Motor neuron (in vitro differentiated cells): ENCODE results near the gene BSN. TPM values are rescaled to one million over a fixed set of nuclear protein-coding genes. Genes with fewer than 3 reads are reported as not detected.

Experiments
- ATAC-seq, 8 experiments: fragments of 200-7000 bp; cut with Tn5 transposase; replicated peaks in 6 of 8; 2 replicates each; pipeline ENCODE4 v1.8.0; 2021; ENCODE audit warnings: mild to moderate bottlenecking in 8 of 8, moderate library complexity in 8 of 8
- H3K27ac ChIP-seq, 2 donors: fragments of 250-450 bp; sonication (Bioruptor Pico); 2 replicates each; pipeline ENCODE4 v1.9.0; 2021; ENCODE audit warnings: antibody characterized with exemption in 2 of 2, mild to moderate bottlenecking in 2 of 2, moderate library complexity in 1 of 2
- H3K4me1 ChIP-seq, 2 donors: fragments of 250-450 bp; sonication (Bioruptor Pico); replicated peaks in 1 of 2; 2 replicates each; pipeline ENCODE4 v1.6.1; 2021; ENCODE audit warnings: antibody characterized with exemption in 2 of 2, mild to moderate bottlenecking in 2 of 2, moderate library complexity in 1 of 2
- H3K4me3 ChIP-seq, 5 donors: fragments of 250-450 bp; sonication (Bioruptor Pico); 2 replicates each; pipeline ENCODE4 v1.9.0; 2021; ENCODE audit warnings: antibody characterized with exemption in 5 of 5, mild to moderate bottlenecking in 5 of 5, moderate library complexity in 4 of 5
- WGBS, 10 experiments: fragments of 450-650 bp; shearing (Covaris generic); methylation state at CpG; one replicate each; pipeline ENCODE4 v1.0.0; 2022; 5-methylcytosine and 5-hydroxymethylcytosine counted together
- in situ Hi-C, 9 experiments: fragments of 400-800 bp; cut with MboI; loops; one replicate each; pipeline ENCODE4 v1.15.0; 2021; ENCODE audit warnings: low sequenced_read_pairs in 9 of 9, low pct_unique_long_range_greater_than_20kb in 2 of 9; ENCODE audit not compliant: unreplicated experiment in 9 of 9
- total RNA-seq, 8 experiments: library from RNA; unstranded; fragments of 300-600 nt; gene quantifications; 2 replicates each; pipeline versions ENCODE4 v1.2.3 to v1.2.4, GENCODE V29; 2022

The BSN gene
- total RNA-seq, 8 experiments from 2014 or later, result 0.31 to 12.6 (median 6.9) TPM

DNA sequence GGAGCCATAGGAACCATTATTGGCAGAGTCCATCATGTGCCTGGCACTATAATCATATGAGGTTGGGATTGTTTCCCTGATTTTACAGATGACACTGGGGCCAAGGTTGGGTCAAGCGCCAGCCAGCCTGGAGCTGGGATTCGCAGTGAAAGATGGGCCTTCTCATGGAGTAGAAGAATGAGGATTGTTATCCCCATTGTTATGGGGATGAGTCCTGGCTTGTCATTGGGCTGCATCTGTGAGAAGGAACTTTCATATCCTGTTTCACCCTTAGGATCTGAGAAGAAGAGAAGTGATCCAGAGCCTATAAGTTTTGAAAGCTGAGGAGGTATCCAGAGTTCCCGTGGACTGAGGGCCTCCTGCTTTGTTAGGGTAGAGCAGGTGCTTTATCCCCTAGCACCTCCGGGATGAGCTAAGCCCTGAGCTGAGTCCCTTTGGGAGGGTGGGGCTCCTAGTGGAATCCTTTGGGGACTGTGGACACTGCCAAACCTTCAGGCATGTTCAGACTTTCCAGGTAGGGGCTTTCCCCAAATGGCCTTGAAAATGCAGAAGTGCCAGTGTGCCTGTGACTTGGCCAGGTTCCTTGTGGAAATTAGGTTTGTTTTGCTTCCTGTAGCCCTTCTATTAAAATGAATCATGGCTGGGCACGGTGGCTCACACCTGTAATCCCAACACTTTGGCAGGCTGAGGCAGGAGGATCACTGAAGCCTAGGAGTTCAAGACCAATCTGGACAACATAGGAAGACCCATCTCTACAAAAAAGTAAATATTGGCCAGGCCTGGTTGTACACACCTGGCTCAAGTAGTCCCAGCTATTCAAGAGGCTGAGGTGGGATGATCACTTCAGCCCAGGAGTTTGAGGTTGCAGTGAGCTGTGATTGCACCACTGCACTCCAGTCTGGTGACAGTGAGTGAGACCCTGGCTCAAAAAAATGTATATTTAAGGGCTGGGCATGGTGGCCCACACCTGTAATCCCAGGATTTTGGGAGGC is 30.2 kb upstream of the BSN start:
- no peak for ATAC-seq

DNA sequence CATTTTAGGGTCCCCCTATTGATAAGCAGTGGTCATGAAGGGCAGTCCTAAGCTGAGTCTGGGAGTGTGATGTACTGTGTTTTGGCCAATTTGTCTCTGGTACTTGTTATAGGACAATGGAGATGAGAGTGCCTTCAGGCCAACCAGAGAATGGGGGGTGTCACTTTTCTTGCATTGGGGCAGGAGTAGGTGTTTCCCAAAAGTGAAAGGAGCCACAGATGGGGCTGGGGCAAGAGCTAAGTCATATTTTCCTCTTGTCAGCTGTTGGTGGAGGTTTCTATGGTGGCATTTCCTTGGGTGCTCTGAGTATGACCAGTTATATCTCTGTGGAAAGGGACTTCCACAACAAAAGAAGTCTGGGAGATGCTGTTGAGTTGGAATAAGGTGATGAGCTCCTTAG is 24.7 kb upstream of the BSN start:
- Histone ChIP-seq H3K4me1 (peaks cover under 1 to 3% of the 10 kb centered on the region in 2 donors), H3K27ac (no peak overlapping the region), H3K4me3 (no peak overlapping the region)
- no peak for ATAC-seq
- in situ Hi-C loops, result no loop called here

More for the DNA sequence above, 30.2 kb upstream of the BSN start:
- 74 to 100% (median 90%) methylated on average over 1 to 3 of the region's 5 CpGs; no CpG with 5 or more reads in 5 of the 10 experiments for WGBS, 10 experiments
- Histone ChIP-seq H3K4me3 (no peak overlapping the region), H3K4me1 (peaks cover 10 to 13% of the 10 kb centered on the region in 2 donors), H3K27ac (no peak overlapping the region)
- in situ Hi-C loops, result no loop called here

DNA sequence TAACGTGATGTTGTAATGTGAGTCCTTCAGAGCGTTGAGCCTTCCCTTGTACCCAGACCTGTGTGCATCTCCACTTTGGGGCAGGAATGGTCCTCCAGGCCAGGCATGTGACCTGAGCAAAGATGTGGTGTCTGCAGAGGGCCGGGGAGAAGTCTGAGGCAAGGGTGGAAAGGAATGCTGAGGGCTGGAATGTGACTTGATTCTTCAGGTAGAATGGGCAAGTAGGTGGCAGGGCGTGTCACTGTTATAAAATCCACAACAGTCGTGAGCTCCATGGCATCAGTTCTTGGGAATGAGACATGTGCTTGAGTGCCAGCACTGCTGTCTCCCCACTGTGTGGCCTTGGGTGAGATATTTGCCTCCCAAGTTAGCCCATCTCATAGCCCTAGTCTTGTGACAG is 24.0 kb upstream of the BSN start:
- in situ Hi-C loops, result no loop called here
- WGBS, 10 experiments, result 50 to 100% (median 82%) methylated on average over 1 to 3 of the region's 5 CpGs; no CpG with 5 or more reads in 2 of the 10 experiments
- Histone ChIP-seq H3K4me1 (peaks cover 7 to 9% of the 10 kb centered on the region in 2 donors), H3K4me3 (no peak overlapping the region), H3K27ac (no peak overlapping the region)
- ATAC-seq, result no peak

DNA sequence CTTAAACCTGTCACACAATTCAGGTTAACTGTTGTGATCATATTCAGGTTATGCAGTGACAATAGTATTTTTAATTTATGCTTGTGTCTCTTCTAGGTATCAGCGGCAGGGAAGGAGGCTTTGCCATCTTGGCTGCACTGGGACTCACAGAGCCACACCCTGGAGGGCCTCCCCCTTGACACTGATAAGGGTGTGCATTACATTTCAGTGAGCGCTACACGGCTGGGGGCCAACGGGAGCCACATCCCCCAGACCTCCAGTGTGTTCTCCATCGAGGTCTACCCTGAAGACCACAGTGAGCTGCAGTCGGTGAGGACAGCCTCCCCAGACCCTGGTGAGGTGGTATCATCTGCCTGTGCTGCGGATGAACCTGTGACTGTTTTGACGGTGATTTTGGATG is 23.6 kb upstream of the BSN start:
- no peak overlapping the region for H3K4me3 ChIP-seq
- H3K27ac ChIP-seq, result no peak overlapping the region
- H3K4me1 ChIP-seq, result peaks cover 12 to 14% of the 10 kb centered on the region in 2 donors
- in situ Hi-C loops, result no loop called here
- ATAC-seq, result no peak
- 76 to 100% (median 89%) methylated on average over 1 to 3 of the region's 8 CpGs; no CpG with 5 or more reads in 5 of the 10 experiments for WGBS, 10 experiments

DNA sequence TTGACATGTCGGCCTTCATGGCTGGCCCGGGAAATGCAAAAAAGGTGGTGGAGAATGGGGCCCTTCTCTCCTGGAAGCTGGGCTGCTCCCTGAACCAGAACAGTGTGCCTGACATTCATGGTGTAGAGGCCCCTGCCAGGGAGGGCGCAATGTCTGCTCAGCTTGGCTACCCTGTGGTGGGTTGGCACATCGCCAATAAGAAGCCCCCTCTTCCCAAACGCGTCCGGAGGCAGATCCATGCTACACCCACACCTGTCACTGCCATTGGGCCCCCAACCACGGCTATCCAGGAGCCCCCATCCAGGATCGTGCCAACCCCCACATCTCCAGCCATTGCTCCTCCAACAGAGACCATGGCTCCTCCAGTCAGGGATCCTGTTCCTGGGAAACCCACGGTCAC is 23.1 kb upstream of the BSN start:
- 80 to 96% methylated on average over 2 to 5 of the region's 10 CpGs; no CpG with 5 or more reads in 8 of the 10 experiments for WGBS, 10 experiments
- in situ Hi-C loops, result no loop called here
- no peak overlapping the region for H3K27ac ChIP-seq
- H3K4me3 ChIP-seq, result no peak overlapping the region
- ATAC-seq, result no peak
- peaks cover 17% of the 10 kb centered on the region in 2 donors for H3K4me1 ChIP-seq

DNA sequence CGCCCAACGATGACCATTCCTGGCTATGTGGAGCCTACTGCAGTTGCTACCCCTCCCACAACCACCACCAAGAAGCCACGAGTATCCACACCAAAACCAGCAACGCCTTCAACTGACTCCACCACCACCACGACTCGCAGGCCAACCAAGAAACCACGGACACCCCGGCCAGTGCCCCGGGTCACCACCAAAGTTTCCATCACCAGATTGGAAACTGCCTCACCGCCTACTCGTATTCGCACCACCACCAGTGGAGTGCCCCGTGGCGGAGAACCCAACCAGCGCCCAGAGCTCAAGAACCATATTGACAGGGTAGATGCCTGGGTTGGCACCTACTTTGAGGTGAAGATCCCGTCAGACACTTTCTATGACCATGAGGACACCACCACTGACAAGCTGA is 22.6 kb upstream of the BSN start:
- 90 to 100% (median 100%) methylated on average over 2 to 8 of the region's 16 CpGs; no CpG with 5 or more reads in 5 of the 10 experiments for WGBS, 10 experiments
- no peak overlapping the region for H3K4me3 ChIP-seq
- peaks cover 17 to 18% of the 10 kb centered on the region in 2 donors for H3K4me1 ChIP-seq

DNA sequence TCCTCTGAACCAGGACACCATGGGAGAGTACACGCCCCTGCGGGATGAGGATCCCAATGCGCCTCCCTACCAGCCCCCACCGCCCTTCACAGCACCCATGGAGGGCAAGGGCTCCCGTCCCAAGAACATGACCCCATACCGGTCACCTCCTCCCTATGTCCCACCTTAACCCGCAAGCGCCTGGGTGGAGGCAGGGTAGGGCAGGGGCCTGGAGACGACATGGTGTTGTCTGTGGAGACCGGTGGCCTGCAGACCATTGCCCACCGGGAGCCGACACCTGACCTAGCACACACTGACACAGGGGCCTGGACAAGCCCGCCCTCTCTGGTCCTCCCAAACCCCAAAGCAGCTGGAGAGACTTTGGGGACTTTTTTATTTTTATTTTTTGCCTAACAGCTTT is 21.2 kb upstream of the BSN start:
- ATAC-seq, result no peak
- 82 to 90% methylated on average over 2 to 3 of the region's 13 CpGs; no CpG with 5 or more reads in 8 of the 10 experiments for WGBS, 10 experiments
- in situ Hi-C loops, result no loop called here
- no peak overlapping the region for H3K27ac ChIP-seq
- no peak overlapping the region for H3K4me3 ChIP-seq
- peaks cover 17 to 18% of the 10 kb centered on the region in 2 donors for H3K4me1 ChIP-seq

More for the DNA sequence above, 22.6 kb upstream of the BSN start:
- ATAC-seq, result no peak
- H3K27ac ChIP-seq, result no peak overlapping the region
- in situ Hi-C loops, result no loop called here

DNA sequence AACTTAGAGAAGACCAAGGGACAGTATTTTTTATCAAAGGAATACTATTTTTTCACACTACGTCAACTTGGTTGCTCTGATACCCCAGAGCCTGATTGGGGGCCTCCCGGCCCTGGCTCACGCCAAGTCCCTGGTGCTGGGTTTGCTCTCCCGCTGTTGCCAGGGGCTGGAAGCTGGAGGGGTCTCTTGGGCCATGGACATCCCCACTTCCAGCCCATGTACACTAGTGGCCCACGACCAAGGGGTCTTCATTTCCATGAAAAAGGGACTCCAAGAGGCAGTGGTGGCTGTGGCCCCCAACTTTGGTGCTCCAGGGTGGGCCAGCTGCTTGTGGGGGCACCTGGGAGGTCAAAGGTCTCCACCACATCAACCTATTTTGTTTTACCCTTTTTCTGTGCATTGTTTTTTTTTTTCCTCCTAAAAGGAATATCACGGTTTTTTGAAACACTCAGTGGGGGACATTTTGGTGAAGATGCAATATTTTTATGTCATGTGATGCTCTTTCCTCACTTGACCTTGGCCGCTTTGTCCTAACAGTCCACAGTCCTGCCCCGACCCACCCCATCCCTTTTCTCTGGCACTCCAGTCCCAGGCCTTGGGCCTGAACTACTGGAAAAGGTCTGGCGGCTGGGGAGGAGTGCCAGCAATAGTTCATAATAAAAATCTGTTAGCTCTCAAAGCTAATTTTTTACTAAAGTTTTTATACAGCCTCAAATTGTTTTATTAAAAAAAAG is 20.3 kb upstream of the BSN start:
- no peak for ATAC-seq
- 60 to 100% (median 87%) methylated on average over 1 to 7 of the region's 9 CpGs; no CpG with 5 or more reads in 2 of the 10 experiments for WGBS, 10 experiments
- in situ Hi-C loops, result no loop called here
- Histone ChIP-seq H3K4me3 (no peak overlapping the region), H3K27ac (no peak overlapping the region), H3K4me1 (peaks cover 17 to 18% of the 10 kb centered on the region in 2 donors)

DNA sequence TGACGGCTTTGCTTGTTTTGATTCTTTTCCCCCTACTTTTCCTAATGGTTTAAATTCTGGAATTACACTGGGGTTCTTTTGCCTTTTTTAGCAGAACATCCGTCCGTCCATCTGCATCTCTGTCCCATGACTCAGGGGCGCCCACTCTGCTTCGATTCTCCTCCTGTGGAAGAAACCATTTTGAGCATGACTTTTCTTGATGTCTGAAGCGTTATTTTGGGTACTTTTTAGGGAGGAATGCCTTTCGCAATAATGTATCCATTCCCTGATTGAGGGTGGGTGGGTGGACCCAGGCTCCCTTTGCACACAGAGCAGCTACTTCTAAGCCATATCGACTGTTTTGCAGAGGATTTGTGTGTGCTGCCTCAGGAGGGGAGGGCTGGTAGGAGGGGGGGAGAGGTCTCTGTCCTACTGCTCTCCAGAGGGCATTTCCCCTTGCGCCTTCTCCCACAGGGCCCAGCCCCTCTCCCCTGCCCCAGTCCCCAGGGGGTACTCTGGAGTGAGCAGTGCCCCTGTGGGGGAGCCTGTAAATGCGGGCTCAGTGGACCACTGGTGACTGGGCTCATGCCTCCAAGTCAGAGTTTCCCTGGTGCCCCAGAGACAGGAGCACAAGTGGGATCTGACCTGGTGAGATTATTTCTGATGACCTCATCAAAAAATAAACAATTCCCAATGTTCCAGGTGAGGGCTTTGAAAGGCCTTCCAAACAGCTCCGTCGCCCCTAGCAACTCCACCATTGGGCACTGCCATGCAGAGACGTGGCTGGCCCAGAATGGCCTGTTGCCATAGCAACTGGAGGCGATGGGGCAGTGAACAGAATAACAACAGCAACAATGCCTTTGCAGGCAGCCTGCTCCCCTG is 19.5 kb upstream of the BSN start:
- Histone ChIP-seq H3K4me3 (no peak overlapping the region), H3K27ac (peak overlapping the region; percentile 31 to 52), H3K4me1 (peaks cover 17 to 18% of the 10 kb centered on the region in 2 donors)
- in situ Hi-C loops, result no loop called here
- ATAC-seq, result peak in 5 of 8 experiments; percentile 34 to 62 (median 44)
- 49 to 100% (median 87%) methylated on average over 1 to 7 of the region's 14 CpGs; no CpG with 5 or more reads in 1 of the 10 experiments for WGBS, 10 experiments

DNA sequence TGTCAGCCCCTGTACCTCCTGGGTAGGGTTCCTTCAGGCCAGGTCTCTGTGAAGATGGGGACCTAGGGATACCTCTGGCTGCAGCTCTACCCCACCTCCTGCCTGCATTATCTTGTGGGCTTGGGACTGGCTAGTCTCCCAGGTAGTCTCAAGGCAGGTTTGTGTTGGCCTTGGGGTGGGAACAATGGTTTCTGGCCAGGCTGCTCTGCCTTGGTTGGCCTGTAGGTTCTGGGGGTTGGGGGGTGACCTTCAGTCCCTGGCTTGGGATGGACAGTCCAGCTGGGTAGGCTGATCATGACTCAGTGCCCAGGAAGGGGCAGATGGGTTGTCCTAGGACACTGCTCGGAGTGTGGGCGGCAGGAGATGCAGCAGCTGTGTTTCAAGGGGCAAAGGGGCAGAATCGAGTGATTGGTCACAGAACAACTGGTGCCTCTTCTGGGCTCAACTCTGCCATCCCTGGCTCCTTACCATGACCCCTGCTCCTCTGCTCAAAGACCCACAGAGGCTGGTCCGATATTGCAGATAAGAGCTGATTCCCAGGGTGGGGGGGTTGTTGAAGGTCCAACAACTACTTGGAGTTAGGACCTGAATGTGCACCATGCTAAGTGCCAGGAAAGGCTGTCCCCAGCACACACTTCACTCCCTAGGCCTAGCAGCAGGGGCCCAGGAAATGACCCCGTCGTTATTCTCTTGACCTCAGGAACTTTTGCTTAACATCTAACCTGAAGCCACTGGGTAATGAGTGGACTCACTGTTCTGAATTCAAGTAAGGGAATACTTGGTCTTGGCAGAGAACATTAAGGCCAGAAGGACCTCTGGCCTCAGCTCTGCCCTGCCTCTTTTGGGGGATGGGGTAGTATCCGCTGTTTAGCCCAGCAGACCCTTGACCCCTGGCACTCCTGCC is 18.1 kb upstream of the BSN start:
- peaks cover 22 to 23% of the 10 kb centered on the region in 2 donors for H3K4me1 ChIP-seq
- ATAC-seq, result no peak

DNA sequence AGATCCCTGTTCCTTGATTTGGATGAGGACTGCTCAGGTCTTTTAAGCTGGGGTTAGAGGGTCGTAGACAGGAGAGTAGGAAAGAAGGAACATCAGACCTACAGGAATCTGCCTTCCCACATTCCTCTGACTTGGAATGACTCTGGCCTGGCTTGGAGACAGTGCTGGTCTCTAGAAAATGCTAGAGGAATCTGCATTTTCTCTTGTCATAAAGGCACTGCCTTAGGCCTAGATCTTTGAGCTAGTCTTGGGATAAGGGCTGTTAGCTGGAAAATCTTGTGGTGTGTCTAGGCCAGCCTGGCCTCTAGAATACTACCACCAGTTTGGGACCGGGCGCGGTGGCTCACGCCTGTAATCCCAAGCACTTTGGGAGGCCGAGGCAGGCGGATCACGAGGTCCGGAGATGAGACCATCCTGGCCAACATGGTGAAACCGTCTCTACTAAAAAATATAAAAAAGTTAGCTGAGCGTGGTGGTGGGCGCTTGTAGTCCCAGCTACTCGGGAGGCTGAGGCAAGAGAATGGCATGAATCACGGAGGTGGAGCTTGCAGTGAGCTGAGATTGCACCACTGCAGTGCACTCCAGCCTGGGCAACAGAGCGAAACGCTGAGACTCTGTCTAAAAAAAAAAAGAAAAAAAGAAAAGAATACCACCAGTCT is 17.3 kb upstream of the BSN start:
- no peak overlapping the region for H3K27ac ChIP-seq
- WGBS, 10 experiments, result 63 to 100% (median 87%) methylated on average over 1 to 9 of the region's 16 CpGs
- no peak overlapping the region for H3K4me3 ChIP-seq
- in situ Hi-C loops, result no loop called here
- peaks cover 22 to 23% of the 10 kb centered on the region in 2 donors for H3K4me1 ChIP-seq
- no peak for ATAC-seq

More for the DNA sequence above, 18.1 kb upstream of the BSN start:
- no peak overlapping the region for H3K4me3 ChIP-seq
- WGBS, 10 experiments, result 63 to 100% methylated on average over 1 to 3 of the region's 7 CpGs; no CpG with 5 or more reads in 8 of the 10 experiments
- in situ Hi-C loops, result no loop called here
- H3K27ac ChIP-seq, result no peak overlapping the region
